GM12878 (cell line): Measurements from ENCODE around the gene NAV2. TPM values are rescaled to one million over a fixed set of nuclear protein-coding genes. Genes with fewer than 3 reads are reported as not detected.

Experiments
- ATAC-seq: fragments of 200-7000 bp; cut with Tn5 transposase; 3 replicates; pipeline ENCODE4 v1.9.1; 2020; ENCODE audit warnings: mild to moderate bottlenecking, moderate library complexity
- BruUV-seq: library from RNA; stranded (reverse); fragments of 400-500 nt; replicated peaks from 2 replicates; lab custom pipeline; 2021; lab: Mats Ljungman, UMichigan
- CTCF ChIA-PET: fragments of 300-600 bp; sonication (Branson Sonifier 250); formaldehyde crosslinking; extraction: SDS; loops from one replicate; lab custom pipeline; 2021; ENCODE audit warnings: inconsistent platforms; lab: Yijun Ruan, JAX
- POLR2A ChIA-PET: fragments of 350-600 bp; formaldehyde crosslinking; extraction: SDS; loops from one replicate; lab custom pipeline; 2021; ENCODE audit warnings: inconsistent platforms; lab: Charles Lee
- RAD21 ChIA-PET: fragments of 300-600 bp; sonication (Branson Sonifier 250); formaldehyde crosslinking; loops from one replicate; lab custom pipeline; 2023; ENCODE audit warnings: antibody characterized with exemption; ENCODE audit not compliant: unreplicated experiment; lab: Charles Lee
- SMC1A ChIA-PET: fragments of 300-600 bp; sonication (Branson Sonifier 250); formaldehyde crosslinking; loops from one replicate; lab custom pipeline; 2023; ENCODE audit not compliant: unreplicated experiment, uncharacterized antibody; lab: Charles Lee
- DNase-seq: peaks from one replicate; pipeline ENCODE4 v3.0.0-alpha.2; 2011; ENCODE audit warnings: low read depth, low spot score
- FAIRE-seq: peaks from 3 replicates; lab custom pipeline; 2011; peaks lifted over from hg19 to GRCh38; lab: Jason Lieb, UNC
- H2AFZ ChIP-seq: 2 replicates; pipeline ENCODE4 v1.6.0; 2011; ENCODE audit warnings: low read depth, low read length, control low read depth; ENCODE audit not compliant: control insufficient read depth
- H3K27ac ChIP-seq: 2 replicates; pipeline ENCODE4 v1.5.1; 2011; ENCODE audit warnings: control low read depth; ENCODE audit not compliant: control insufficient read depth, insufficient read depth
- H3K27me3 ChIP-seq, 2 experiments: replicated peaks in 1 of 2; 2 replicates each; pipeline versions ENCODE4 v1.6.0 to v1.6.1; 2011; ENCODE audit warnings: low read length in 1 of 2; ENCODE audit not compliant: control insufficient read depth in 2 of 2, insufficient read depth in 2 of 2
- H3K36me3 ChIP-seq, 2 experiments: 2 replicates each; pipeline ENCODE4 v1.5.1; 2011; ENCODE audit warnings: low read length in 1 of 2; ENCODE audit not compliant: control insufficient read depth in 2 of 2, insufficient read depth in 2 of 2
- H3K4me1 ChIP-seq: 2 replicates; pipeline ENCODE4 v1.6.1; 2011; ENCODE audit warnings: mild to moderate bottlenecking, low read length, moderate library complexity, mixed read lengths; ENCODE audit not compliant: control insufficient read depth, insufficient read depth
- H3K4me2 ChIP-seq: 2 replicates; pipeline ENCODE4 v1.6.0; 2011; ENCODE audit warnings: control low read depth; ENCODE audit not compliant: control insufficient read depth, insufficient read depth
- H3K4me3 ChIP-seq: fragments of 200-600 bp; sonication (generic); 2 replicates; pipeline ENCODE4 v1.5.1; 2016
- H3K79me2 ChIP-seq: 2 replicates; pipeline ENCODE4 v1.6.0; 2011; ENCODE audit warnings: low read length; ENCODE audit not compliant: control insufficient read depth, insufficient read depth
- H3K9ac ChIP-seq: 2 replicates; pipeline ENCODE4 v1.8.0; 2011; ENCODE audit warnings: low read length, control low read depth, mixed read lengths; ENCODE audit not compliant: control insufficient read depth, insufficient read depth
- H3K9me3 ChIP-seq: replicated peaks from 3 replicates; pipeline ENCODE4 v1.5.1; 2011; ENCODE audit warnings: mild to moderate bottlenecking, low read length; ENCODE audit not compliant: control insufficient read depth, insufficient read depth
- H4K20me1 ChIP-seq: 2 replicates; pipeline ENCODE4 v1.6.0; 2011; ENCODE audit not compliant: control insufficient read depth, insufficient read depth
- CBX3 ChIP-seq: fragments of 200-600 bp; sonication (generic); IDR thresholded peaks from 2 replicates; pipeline ENCODE4 v1.6.1; 2016; ENCODE audit warnings: low read depth, borderline replicate concordance
- CHD2 ChIP-seq: IDR thresholded peaks from 2 replicates; pipeline ENCODE4 v1.6.1; 2011; ENCODE audit warnings: low read depth, low read length, improper control_type of control experiment, borderline replicate concordance
- EGR1 ChIP-seq, 2 experiments: IDR thresholded peaks; 1 replicate in 1 of 2; 2 replicates in 1 of 2; pipeline ENCODE4 v1.6.1; 2011 to 2012; ENCODE audit warnings: low read depth in 2 of 2, low read length in 2 of 2, borderline replicate concordance in 1 of 2, mild to moderate bottlenecking in 1 of 2, moderate library complexity in 1 of 2
- GABPA ChIP-seq: IDR thresholded peaks from 2 replicates; pipeline ENCODE4 v1.6.1; 2014; ENCODE audit warnings: antibody characterized with exemption, low read depth, mild to moderate bottlenecking, inconsistent platforms
- IKZF1 ChIP-seq: fragments of 450-650 bp; conservative IDR thresholded peaks from 2 replicates; pipeline ENCODE4 v1.6.1; 2017; ENCODE audit warnings: antibody characterized with exemption, mild to moderate bottlenecking
- IKZF2 ChIP-seq, 2 experiments: fragments of 450-650 bp; IDR thresholded peaks; 2 replicates each; pipeline ENCODE4 v1.6.1; 2017; ENCODE audit warnings: mild to moderate bottlenecking in 2 of 2, moderate library complexity in 2 of 2
- JUNB ChIP-seq: IDR thresholded peaks from 2 replicates; pipeline ENCODE4 v1.6.1; 2016; ENCODE audit warnings: antibody characterized with exemption, mild to moderate bottlenecking
- MYC ChIP-seq: IDR thresholded peaks from 2 replicates; pipeline ENCODE4 v1.6.1; 2011; ENCODE audit warnings: mild to moderate bottlenecking, low read length, moderate library complexity, inconsistent platforms; ENCODE audit not compliant: insufficient read depth, insufficient replicate concordance, insufficient read length, severe bottlenecking
- NR2C2 ChIP-seq: IDR thresholded peaks from 2 replicates; pipeline ENCODE4 v1.6.1; 2011; ENCODE audit warnings: borderline replicate concordance, low read depth; ENCODE audit not compliant: control insufficient read depth, insufficient read length
- RBBP5 ChIP-seq: fragments of 200-600 bp; sonication (generic); conservative IDR thresholded peaks from 2 replicates; pipeline ENCODE4 v1.6.1; 2016
- RCOR1 ChIP-seq: conservative IDR thresholded peaks from 2 replicates; pipeline ENCODE4 v1.6.1; 2012; ENCODE audit warnings: low read depth, low read length, improper control_type of control experiment
- RELA ChIP-seq: fragments of 450-650 bp; IDR thresholded peaks from 2 replicates; pipeline ENCODE4 v1.8.0; 2014; ENCODE audit warnings: borderline replicate concordance; ENCODE audit not compliant: partially characterized antibody
- WGBS: methylation state at CpG from one replicate; pipeline ENCODE4 v1.1.6; 2016; ENCODE audit warnings: low lambda C conversion rate; ENCODE audit not compliant: insufficient replicate concordance, insufficient coverage; ENCODE audit errors: missing lambda C conversion rate; 5-methylcytosine and 5-hydroxymethylcytosine counted together
- in situ Hi-C: fragments of 300-500 bp; cut with MboI; formaldehyde crosslinking; loops from 9 replicates; pipeline ENCODE4 v1.14.3; 2018; ENCODE audit warnings: mixed read lengths
- intact Hi-C: fragments of 100-400 bp; cut with micrococcal nuclease; formaldehyde crosslinking; loops from one replicate; pipeline ENCODE4 v1.14.2; 2022; ENCODE audit not compliant: unreplicated experiment
- polyA plus RNA-seq, 11 experiments: library from polyadenylated mRNA; depleted of rRNA in 4 of 11; unstranded in 6 of 11; stranded (reverse) in 5 of 11; fragments of >200 nt; fragmentation: Nextera tagmentation in 4 of 11; fragmentation: Illumina TruSeq in 1 of 11; extraction: Ambion mirVana in 4 of 11; extraction: Trizol in 1 of 11; gene quantifications; 1 replicate in 1 of 11; 2 replicates in 10 of 11; pipeline versions ENCODE4 v1.2.1 to v1.2.3, GENCODE V29; 2011 to 2016; ENCODE audit warnings: inconsistent platforms in 2 of 11, missing spikeins in 2 of 11, low read depth in 1 of 11
- total RNA-seq, 4 experiments: library from RNA; depleted of rRNA in 3 of 4; stranded (reverse); fragments of >200 nt in 3 of 4; fragmentation: Illumina TruSeq in 1 of 4; extraction: Trizol in 1 of 4; gene quantifications; 2 replicates each; pipeline versions ENCODE4 v1.2.1 to v1.2.3, GENCODE V29; 2013 to 2021

NAV2 gene
- total and polyA plus RNA-seq, 10 of the 15 experiments (the other 5 are each of a cell fraction or from before 2014, with no cell fraction given): 0.35 to 6.1 (median 1.1) TPM

GRCh38 chr11:19972651-19973050 lies 260.0 kb downstream of the NAV2 start:
- no peaks in the 10 kb centered on the region for H3K36me3 ChIP-seq
- H3K4me2 ChIP-seq: no peak overlapping the region
- no peaks in the 10 kb centered on the region for H3K79me2 ChIP-seq
- RAD21 ChIA-PET: no interaction called here
- H2AFZ ChIP-seq: no peak overlapping the region
- DNase-seq (no peak), ATAC-seq (no peak), FAIRE-seq (no peak)
- intact Hi-C loops (no loop called here), in situ Hi-C loops (no loop called here)
- SMC1A ChIA-PET: interaction anchor here (1.5 kb wide), 1 partner anchor 9 kb away, joined by 6 read pairs; no protein-coding TSS in a partner anchor
- TF ChIP-seq RBBP5 (no peak), JUNB (no peak), NR2C2 (no peak), CHD2 (no peak), EGR1 (IDR thresholded peaks at IDR 0.05; ENCODE audit: borderline replicate concordance in 1 of 2, low read depth in 2 of 2, low read length in 2 of 2) (no peak)
- no peaks in the 10 kb centered on the region for H3K27me3 ChIP-seq
- H3K4me3 ChIP-seq: no peak overlapping the region
- no peaks in the 10 kb centered on the region for H3K9me3 ChIP-seq
- no peaks in the 10 kb centered on the region for H4K20me1 ChIP-seq
- peaks cover 11% of the 10 kb centered on the region for H3K4me1 ChIP-seq
- CTCF ChIA-PET: interaction anchor here (2.7 kb wide), 1 partner anchor 156 kb away, joined by 9 read pairs; no protein-coding TSS in a partner anchor
- BruUV-seq: no TSS peak
- H3K27ac ChIP-seq: no peak overlapping the region
- H3K9ac ChIP-seq: no peak overlapping the region
- POLR2A ChIA-PET: no interaction called here
- 94% methylated on average over 1 of the region's 1 CpG for WGBS

GRCh38 chr11:19973136-19973635 lies 260.5 kb downstream of the NAV2 start:
- TF ChIP-seq GABPA (no peak), RELA (no peak), IKZF1 (no peak), RCOR1 (no peak), MYC (no peak), CBX3 (no peak), IKZF2 (IDR thresholded peaks at IDR 0.05) (no peak)
- TF ChIP-seq, all 136 proteins: peak for 0
- no peak overlapping the region for H2AFZ ChIP-seq
- H4K20me1 ChIP-seq: no peaks in the 10 kb centered on the region
- H3K9me3 ChIP-seq: no peaks in the 10 kb centered on the region
- DNase-seq: no peak
- BruUV-seq: no TSS peak
- ChIA-PET POLR2A (no interaction called here), SMC1A (no interaction called here), RAD21 (no interaction called here), CTCF (interaction anchor here (2.7 kb wide), 1 partner anchor 155 kb away, joined by 9 read pairs; no protein-coding TSS in a partner anchor)
- no peaks in the 10 kb centered on the region for H3K36me3 ChIP-seq
- ATAC-seq: no peak
- no peak for FAIRE-seq
- no peaks in the 10 kb centered on the region for H3K79me2 ChIP-seq
- H3K4me2 ChIP-seq: no peak overlapping the region
- intact Hi-C loops (no loop called here), in situ Hi-C loops (no loop called here)
- H3K4me3 ChIP-seq: no peak overlapping the region
- peaks cover 11% of the 10 kb centered on the region for H3K4me1 ChIP-seq
- H3K27me3 ChIP-seq: no peaks in the 10 kb centered on the region
- H3K27ac ChIP-seq: no peak overlapping the region
- 72% methylated on average over 5 of the region's 5 CpGs for WGBS
- no peak overlapping the region for H3K9ac ChIP-seq
